GM18951 (cell line): ENCODE measurements around the gene GUCY2F.

Experiments
- POLR2A ChIP-seq: IDR thresholded peaks from 4 replicates; pipeline ENCODE4 v1.6.1; 2011; ENCODE audit warnings: mild to moderate bottlenecking; ENCODE audit not compliant: insufficient read length, insufficient read depth; ENCODE audit errors: extremely low read depth
- in situ Hi-C: fragments of 300-500 bp; cut with MboI; formaldehyde crosslinking; loops from one replicate; pipeline ENCODE4 v1.12.0; 2022; ENCODE audit warnings: low sequenced_read_pairs, mixed read lengths, inconsistent platforms; ENCODE audit not compliant: unreplicated experiment

Gene GUCY2F

GRCh38 chrX:109344101-109344500 is 137.8 kb downstream of the GUCY2F start:
- TF ChIP-seq POLR2A, result no peak
- in situ Hi-C loops, result no loop called here

- in situ Hi-C loops, result no loop called here
Measured at GRCh38 chrX:109343671-109344070, 138.2 kb downstream of the GUCY2F start.

DNA sequence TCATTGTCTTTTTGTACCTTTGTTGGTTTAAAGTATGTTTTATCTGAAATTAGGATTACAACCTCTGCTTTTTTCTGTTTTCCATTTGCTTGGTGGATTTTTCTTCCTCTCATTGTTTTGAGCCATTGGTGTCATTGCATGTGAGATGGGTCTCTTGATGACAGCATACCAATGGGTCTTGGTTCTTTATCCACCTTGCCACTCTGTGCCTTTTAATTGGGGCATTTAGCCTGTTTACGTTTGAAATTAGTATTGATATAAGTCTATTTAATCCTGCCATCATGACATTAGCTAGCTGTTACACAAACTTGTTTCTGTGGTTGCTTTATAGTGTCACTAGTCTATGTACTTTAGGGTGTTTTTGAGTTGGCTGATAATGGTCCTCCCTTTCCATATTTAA is 145.7 kb downstream of the GUCY2F start:
- no peak for TF ChIP-seq POLR2A
- in situ Hi-C loops, result no loop called here

More at GRCh38 chrX:109343671-109344070, 138.2 kb downstream of the GUCY2F start:
- no peak for TF ChIP-seq POLR2A

DNA sequence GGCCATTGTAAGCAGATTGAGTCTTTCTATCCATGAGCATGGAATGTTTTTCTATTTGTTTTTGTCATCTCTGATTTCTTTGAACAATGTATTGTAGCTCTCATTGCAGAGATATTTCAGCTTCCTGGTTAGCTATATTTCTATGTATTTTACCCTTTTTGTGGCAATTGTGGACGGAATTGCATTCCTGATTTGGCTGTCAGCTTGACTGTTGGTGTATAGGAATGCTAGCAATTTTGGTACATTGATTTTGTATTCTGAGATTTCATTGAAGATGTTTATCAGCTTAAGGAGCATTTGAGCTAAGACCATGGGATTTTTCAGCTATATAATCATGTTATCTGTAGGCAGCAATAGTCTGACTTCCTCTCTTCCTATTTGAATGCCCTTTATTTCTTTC is 154.6 kb downstream of the GUCY2F start:
- no peak for TF ChIP-seq POLR2A
- in situ Hi-C loops, result no loop called here
